CD4-positive, alpha-beta T cell treated with Interleukin-4 for 4 hours (primary cell): Measurements from ENCODE around the gene DACH2.

Experiments used
- DNase-seq: peaks from one replicate; pipeline ENCODE4 v3.0.0-alpha.2; 2020

DACH2 gene

DNA sequence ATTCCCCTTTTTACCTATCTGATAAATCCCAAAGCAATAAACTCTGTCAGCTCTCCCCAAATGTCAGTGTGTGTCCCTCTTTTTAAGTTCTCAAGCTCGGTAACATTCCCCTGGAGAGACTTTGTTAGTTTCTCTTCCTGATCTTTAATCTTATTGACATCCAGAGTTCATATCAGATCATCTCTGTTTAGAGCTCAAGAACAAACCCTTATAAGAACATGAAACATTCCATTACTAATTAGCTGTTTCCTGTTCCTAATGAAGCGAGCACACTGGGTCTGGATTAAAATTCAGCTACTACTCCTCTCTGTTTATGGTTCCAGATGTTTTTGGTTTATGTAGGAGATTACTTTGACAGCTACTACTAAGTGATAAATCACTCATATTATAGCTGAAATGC is 681.5 kb downstream of the DACH2 start:
- no peak for DNase-seq

GRCh38 chrX:86830685-86831084 is 682.4 kb downstream of the DACH2 start:
- DNase-seq: no peak

DNA sequence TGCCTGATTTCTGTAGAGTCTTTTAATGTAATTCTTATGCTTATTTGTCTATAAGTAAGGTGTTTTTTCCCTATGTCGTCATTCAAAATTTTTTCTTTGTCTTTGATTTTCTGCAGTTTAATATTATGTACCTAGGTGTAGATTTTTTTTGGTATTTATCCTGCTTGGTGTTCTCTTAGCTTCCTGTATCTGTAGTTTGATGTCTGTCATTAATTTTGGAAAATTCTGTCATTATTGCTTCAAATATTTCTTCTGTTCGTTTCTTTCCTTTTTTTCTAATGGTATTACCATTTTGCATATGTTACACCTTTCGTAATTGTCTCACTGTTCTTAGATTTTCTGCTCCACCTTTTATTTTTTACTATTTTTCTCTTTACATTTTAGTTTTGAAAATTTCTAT is 696.9 kb downstream of the DACH2 start:
- no peak for DNase-seq
